Stomach (tissue), 9 donors: ENCODE results near the gene SORCS1. TPM values are rescaled to one million over a fixed set of nuclear protein-coding genes. Genes with fewer than 3 reads are reported as not detected.

Source experiments
- DNase-seq, 2 donors: peaks; one replicate each; pipeline versions ENCODE4 v3.0.0 to v3.0.0-alpha.2; 2013 to 2019
- H3K27ac ChIP-seq, 5 donors: fragments of 200-600 bp in 4 of 5; sonication (generic) in 4 of 5; one replicate each; pipeline ENCODE4 v1.5.1; 2013 to 2019; ENCODE audit warnings: mild to moderate bottlenecking in 1 of 5, moderate library complexity in 1 of 5
- H3K27me3 ChIP-seq, 3 donors: fragments of 200-600 bp; sonication (generic); one replicate each; pipeline ENCODE4 v1.5.1; 2017 to 2019; ENCODE audit warnings: mixed run types in 1 of 3
- H3K36me3 ChIP-seq, 4 donors: fragments of 200-600 bp; sonication (generic); 1 replicate in 3 of 4; 2 replicates in 1 of 4; pipeline ENCODE4 v1.5.1; 2016 to 2019
- H3K4me1 ChIP-seq, 4 donors: fragments of 200-600 bp; sonication (generic); one replicate each; pipeline ENCODE4 v1.5.1; 2016 to 2019
- H3K4me3 ChIP-seq, 4 donors: fragments of 200-600 bp; sonication (generic) in 3 of 4; one replicate each; pipeline ENCODE4 v1.5.1; 2016 to 2019; ENCODE audit warnings: mild to moderate bottlenecking in 1 of 4
- H3K9me3 ChIP-seq, 4 donors: fragments of 200-600 bp; sonication (generic); one replicate each; pipeline ENCODE4 v1.5.1; 2016 to 2019
- CTCF ChIP-seq, 7 experiments: fragments of 450-650 bp in 4 of 7; fragments of 200-600 bp in 3 of 7; sonication (generic) in 3 of 7; IDR thresholded peaks; one replicate each; pipeline ENCODE4 v1.5.1; 2016 to 2019; ENCODE audit warnings: antibody characterized with exemption in 7 of 7, control low read depth in 2 of 7, mild to moderate bottlenecking in 1 of 7
- EP300 ChIP-seq: sonication (generic); formaldehyde crosslinking; IDR thresholded peaks from one replicate; pipeline ENCODE4 v1.6.1; 2017; ENCODE audit warnings: antibody characterized with exemption
- POLR2A ChIP-seq, 4 donors: fragments of 450-650 bp; IDR thresholded peaks; one replicate each; pipeline ENCODE4 v1.6.1; 2016; ENCODE audit warnings: antibody characterized with exemption in 4 of 4, control low read depth in 2 of 4, mild to moderate bottlenecking in 1 of 4, moderate library complexity in 1 of 4
- POLR2AphosphoS5 ChIP-seq, 3 donors: sonication (generic); formaldehyde crosslinking; IDR thresholded peaks; one replicate each; pipeline ENCODE4 v1.6.1; 2016; ENCODE audit warnings: antibody characterized with exemption in 3 of 3
- WGBS, 5 donors: extraction: QIAGEN DNeasy Blood & Tissue Kit in 3 of 5; methylation state at CpG; one replicate each; pipeline versions ENCODE4 v1.1.5 to v1.1.7; 2013 to 2018; 5-methylcytosine and 5-hydroxymethylcytosine counted together
- intact Hi-C: fragments of 100-400 bp; cut with DNase I; formaldehyde crosslinking; loops from one replicate; pipeline ENCODE4 v1.15.1; 2023; ENCODE audit warnings: low total_unique reads
- polyA plus RNA-seq, 3 donors: library from polyadenylated mRNA; stranded (reverse); fragments of 200-250 nt; gene quantifications; one replicate each; pipeline ENCODE4 v1.2.3, GENCODE V29; 2013
- total RNA-seq, 5 donors: library from RNA; depleted of rRNA; stranded (reverse); fragments of >200 nt; gene quantifications; one replicate each; pipeline versions ENCODE4 v1.1.0 to v1.2.3, GENCODE V29; 2014 to 2016
- donor health status: healthy with polysubstance abuse.
- donor health status: Bipolar disorder and iron deficiency.
- donor health status: healthy.

SORCS1 gene
- total and polyA plus RNA-seq, 8 donors, result 0.25 to 10.1 (median 0.69) TPM

GRCh38 chr10:106913348-106913747 lies 251.2 kb downstream of the SORCS1 start:
- H3K4me1 ChIP-seq, result peaks cover 0 to 11% (median 3%) of the 10 kb centered on the region in 4 donors
- intact Hi-C loops, result no loop called here
- H3K27ac ChIP-seq, result no peak overlapping the region
- no peak for DNase-seq
- H3K27me3 ChIP-seq, result no peaks in the 10 kb centered on the region
- no peak overlapping the region for H3K4me3 ChIP-seq
- WGBS, 5 donors, result 69 to 81% (median 75%) methylated on average over 4 of the region's 4 CpGs
- no peaks in the 10 kb centered on the region for H3K9me3 ChIP-seq
- TF ChIP-seq EP300 (no peak), POLR2A (IDR thresholded peaks at IDR 0.05) (no peak), CTCF (IDR thresholded peaks at IDR 0.05) (no peak), POLR2AphosphoS5 (IDR thresholded peaks at IDR 0.05) (no peak)
- no peaks in the 10 kb centered on the region for H3K36me3 ChIP-seq

DNA sequence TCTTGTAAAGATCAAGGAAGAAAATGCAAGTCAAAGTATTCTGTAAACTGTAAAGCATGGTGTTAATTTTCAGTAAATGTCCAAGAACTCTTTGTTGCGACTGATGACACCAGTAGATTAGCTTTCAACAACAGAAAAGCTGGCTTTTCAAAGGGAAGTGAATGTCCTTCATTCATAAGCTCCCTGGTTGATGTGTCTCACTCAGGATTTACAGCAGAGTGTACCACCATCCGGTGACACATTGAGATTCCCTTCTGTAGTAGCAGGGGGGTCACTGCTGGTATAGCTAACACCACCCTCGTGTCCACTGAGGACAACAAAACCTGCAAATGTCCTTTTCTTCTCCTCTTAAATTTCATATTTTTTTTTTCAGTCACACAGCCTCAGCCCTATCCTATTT lies 253.4 kb downstream of the SORCS1 start:
- WGBS, 5 donors, result 58 to 87% (median 71%) methylated on average over 3 of the region's 3 CpGs
- H3K27ac ChIP-seq, result no peak overlapping the region
- no peak overlapping the region for H3K4me3 ChIP-seq
- TF ChIP-seq EP300 (no peak), POLR2A (IDR thresholded peaks at IDR 0.05) (no peak), POLR2AphosphoS5 (IDR thresholded peaks at IDR 0.05) (no peak), CTCF (IDR thresholded peaks at IDR 0.05) (no peak)
- no peaks in the 10 kb centered on the region for H3K36me3 ChIP-seq
- H3K4me1 ChIP-seq, result no peaks in the 10 kb centered on the region
- DNase-seq, result no peak
- no peaks in the 10 kb centered on the region for H3K27me3 ChIP-seq
- no peaks in the 10 kb centered on the region for H3K9me3 ChIP-seq
- intact Hi-C loops, result no loop called here

DNA sequence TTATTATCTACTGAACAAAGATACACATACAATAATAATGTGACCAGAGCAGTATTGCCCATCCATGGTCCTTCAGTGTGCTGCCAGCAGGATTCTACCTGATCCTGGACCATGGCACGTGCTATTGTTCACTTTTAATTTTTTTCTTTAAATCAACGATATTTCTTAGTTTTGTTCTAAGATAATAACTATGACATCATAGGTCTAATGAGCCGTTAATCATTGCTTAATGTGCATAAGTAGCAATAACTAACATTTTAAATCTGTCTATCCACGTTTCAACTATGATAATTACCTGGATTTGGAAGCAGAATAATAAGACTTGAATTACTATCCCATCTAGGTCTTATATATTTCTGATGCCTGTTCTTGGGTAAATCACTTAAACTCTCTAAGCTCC lies 253.8 kb downstream of the SORCS1 start:
- Histone ChIP-seq H3K27me3 (no peaks in the 10 kb centered on the region), H3K9me3 (no peaks in the 10 kb centered on the region), H3K27ac (no peak overlapping the region), H3K36me3 (no peaks in the 10 kb centered on the region), H3K4me1 (no peaks in the 10 kb centered on the region), H3K4me3 (no peak overlapping the region)
- intact Hi-C loops, result no loop called here
- TF ChIP-seq CTCF (IDR thresholded peaks at IDR 0.05), result no peak
- TF ChIP-seq EP300, result no peak
- no peak for DNase-seq
- WGBS, 5 donors, result 54 to 71% (median 60%) methylated on average over 4 of the region's 4 CpGs

DNA sequence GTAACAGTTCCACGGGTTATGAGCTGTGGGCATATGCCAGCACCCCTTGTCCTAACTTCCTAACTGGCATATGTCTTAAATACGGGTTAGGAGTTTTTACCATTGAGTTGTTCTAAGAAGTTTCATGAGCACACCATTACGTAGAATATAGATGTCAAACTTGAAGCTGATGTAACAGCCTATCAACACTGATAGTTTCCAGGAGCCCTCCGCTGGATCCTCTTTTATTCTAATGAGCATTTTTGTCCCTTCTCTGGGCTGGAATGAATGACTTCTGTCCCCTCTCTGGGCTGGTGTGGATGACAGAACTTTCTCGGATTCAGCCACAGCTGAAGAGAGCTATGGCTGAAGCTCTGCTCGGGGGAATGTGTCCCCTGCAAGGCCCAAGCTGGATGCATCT lies 256.3 kb downstream of the SORCS1 start:
- Histone ChIP-seq H3K4me3 (no peak overlapping the region), H3K9me3 (no peaks in the 10 kb centered on the region), H3K27me3 (no peaks in the 10 kb centered on the region), H3K36me3 (no peaks in the 10 kb centered on the region), H3K27ac (no peak overlapping the region), H3K4me1 (no peaks in the 10 kb centered on the region)
- 77 to 94% (median 91%) methylated on average over 6 of the region's 6 CpGs for WGBS, 5 donors
- TF ChIP-seq POLR2AphosphoS5 (IDR thresholded peaks at IDR 0.05) (no peak), EP300 (no peak), POLR2A (IDR thresholded peaks at IDR 0.05) (no peak), CTCF (IDR thresholded peaks at IDR 0.05) (no peak)
- DNase-seq, result no peak
- intact Hi-C loops, result no loop called here
